Panc1 (cell line): Measurements from ENCODE around the gene PSMB5.
"Not testable (repeated sequence)": the region's sequence is repeated elsewhere in the genome, so short reads cannot be mapped to it uniquely, and the experiment has no call there.

Source experiments
- CTCF ChIP-seq: fragments of 450-650 bp; IDR thresholded peaks from 2 replicates; pipeline ENCODE4 v1.5.1; 2017; ENCODE audit warnings: mild to moderate bottlenecking
- REST ChIP-seq, 2 experiments: IDR thresholded peaks; 2 replicates each; pipeline ENCODE4 v1.6.1; 2011 to 2012; ENCODE audit warnings: low read depth in 2 of 2, control low read depth in 1 of 2, low read length in 1 of 2, mild to moderate bottlenecking in 1 of 2, moderate library complexity in 1 of 2; ENCODE audit not compliant: insufficient read depth in 1 of 2

- not testable (repeated sequence) for TF ChIP-seq CTCF; REST (IDR thresholded peaks at IDR 0.05; ENCODE audit: insufficient read depth in 1 of 2, low read depth in 2 of 2, low read length in 1 of 2)
Measured at GRCh38 chr14:23013749-23014054, 21.0 kb downstream of the PSMB5 start.
